HG02852 (cell line): Measurements from ENCODE around the gene COX4I2.
"Not testable (repeated sequence)": the region's sequence is repeated elsewhere in the genome, so short reads cannot be mapped to it uniquely, and the experiment has no call there.

Experiments used
- ATAC-seq: cut with Tn5 transposase; IDR thresholded peaks from one replicate; pipeline ENCODE4 v1.9.1; 2021; ENCODE audit warnings: mild to moderate bottlenecking, moderate library complexity; ENCODE audit not compliant: unreplicated experiment

Gene COX4I2

DNA sequence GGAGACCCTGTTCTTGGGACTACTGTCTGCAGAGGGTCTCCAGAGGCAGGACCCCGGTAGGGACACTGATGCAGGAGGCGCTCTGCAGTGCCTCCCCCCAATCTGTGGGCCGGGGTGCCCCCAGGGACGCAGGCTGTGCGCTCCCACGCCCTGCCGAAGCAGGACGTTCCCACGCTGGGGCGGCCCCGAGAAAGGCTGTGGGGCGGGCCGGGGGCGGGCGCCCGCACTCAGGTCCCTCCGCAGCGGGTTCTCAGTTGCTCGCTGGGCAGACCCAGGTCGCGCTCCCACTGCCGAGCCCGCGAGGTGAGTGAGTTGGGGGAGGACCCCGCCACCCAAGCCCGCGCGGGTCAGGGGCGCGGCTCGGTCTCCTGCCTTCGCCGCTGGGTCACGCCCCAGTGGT, at the start of gene COX4I2:
Gene COX4I2, plus strand, starts transcription at position 253 of the 400 bp plus-strand sequence. CDS start 1,106 bp downstream, outside the sequence.
- ATAC-seq: no peak

GRCh38 chr20:31590717-31591225, 46.9 kb upstream of the COX4I2 start:
- ATAC-seq: no peak

- no peak for ATAC-seq
These were observed 44.3 kb upstream of the COX4I2 start for GRCh38 chr20:31593221-31594001.

DNA sequence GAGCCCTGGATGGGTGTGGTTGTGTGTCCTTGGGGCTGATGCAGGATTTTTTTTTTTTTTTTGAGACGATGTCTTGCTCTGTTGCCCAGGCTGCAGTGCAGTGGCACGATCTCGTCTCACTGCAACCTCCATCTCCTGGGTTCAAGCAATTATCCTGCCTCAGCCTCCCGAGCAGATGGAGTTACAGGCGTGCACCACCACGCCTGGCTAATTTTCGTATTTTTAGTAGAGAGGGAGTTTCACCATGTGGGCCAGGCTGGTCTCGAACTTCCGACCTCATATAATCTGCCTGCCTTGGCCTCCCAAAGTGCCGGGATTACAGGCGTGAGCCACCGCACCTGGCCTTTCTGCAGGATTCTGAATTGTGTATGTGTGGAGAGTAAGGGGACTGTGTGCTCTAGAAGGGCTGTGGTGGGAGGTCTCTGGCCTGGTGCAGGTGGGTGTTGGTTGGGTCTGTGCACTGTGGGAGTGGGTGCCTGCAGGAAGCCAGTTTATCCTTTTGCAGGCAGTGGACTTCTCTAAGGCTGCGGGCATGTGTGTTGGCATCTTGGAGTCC, 43.6 kb upstream of the COX4I2 start:
- ATAC-seq: no peak

DNA sequence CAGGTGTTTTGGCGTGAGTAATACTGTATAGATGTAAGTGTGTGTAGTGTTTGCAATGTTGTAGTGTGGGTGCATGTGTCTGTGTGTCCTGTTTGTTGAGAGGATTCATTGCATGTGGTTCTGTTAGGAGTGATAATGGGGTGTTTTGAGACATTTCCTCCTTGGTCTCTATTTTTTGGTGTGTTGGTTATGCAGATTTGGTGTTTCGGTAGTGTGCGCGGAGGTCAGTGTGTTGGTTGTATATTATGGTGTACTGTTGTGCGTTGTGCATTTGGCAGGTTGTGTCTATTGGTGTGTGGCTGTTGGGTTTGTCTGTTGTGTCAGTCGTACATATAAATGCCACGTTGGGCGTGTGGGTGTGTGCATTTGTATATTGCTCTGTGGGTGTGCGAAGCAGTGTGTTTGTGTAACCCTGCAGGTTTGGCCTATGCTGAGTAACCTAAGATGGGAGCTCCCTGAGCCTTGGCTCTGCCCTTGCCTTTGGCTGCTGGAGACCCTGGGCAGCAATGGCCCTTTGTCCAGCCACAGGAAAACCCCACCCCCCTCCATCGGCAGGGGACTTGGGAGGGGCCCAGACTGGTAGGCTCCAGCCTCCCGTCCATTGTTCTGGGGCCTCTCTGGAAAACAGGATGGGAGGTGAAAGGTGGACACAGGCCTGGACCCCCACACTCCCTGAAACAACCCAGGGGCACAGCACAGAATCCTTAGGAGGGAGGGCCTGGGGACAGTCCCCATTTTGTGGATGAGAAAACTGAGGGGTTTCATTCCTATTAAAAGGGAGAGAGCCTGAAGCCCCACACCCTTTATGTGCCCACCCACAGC, 42.9 kb upstream of the COX4I2 start:
- no peak for ATAC-seq

- ATAC-seq: no peak
These were observed 42.4 kb upstream of the COX4I2 start for GRCh38 chr20:31595380-31595653.

DNA sequence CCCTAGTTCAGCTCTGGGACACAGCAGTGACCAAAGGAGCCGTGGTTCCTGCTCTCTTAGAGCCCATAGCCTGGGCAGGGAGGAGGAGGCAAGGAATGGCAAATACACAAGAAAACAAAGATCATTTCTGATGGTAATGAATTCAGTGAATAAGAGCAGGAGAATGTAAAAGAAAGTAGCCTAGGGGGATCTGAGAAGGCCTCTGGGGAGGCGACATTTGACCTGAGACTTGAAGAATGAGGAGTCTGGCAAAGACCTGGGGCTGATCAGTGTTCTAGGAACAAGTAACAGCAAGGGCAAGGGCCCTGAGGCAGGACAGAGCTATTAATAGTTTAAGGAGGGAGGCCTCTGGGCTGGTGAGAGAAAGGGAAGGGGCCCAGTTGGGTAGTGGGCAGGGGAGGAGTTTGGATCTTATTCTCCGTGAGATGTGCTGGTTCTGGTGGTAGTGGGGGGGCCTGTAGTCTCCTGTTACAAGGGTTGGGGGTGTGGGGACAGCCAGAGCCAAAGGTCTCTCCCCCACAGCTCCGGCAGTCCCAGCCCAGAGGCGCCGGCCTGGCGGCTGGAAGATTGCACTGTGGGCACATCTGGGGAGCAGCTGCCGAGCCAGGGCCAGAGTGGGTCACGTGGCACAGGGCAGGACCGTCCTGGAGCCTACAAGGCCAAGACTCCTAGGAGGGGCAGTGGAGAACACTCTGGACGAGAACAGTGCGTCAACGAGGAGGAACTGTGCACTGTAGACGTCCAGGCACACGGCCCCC, 41.9 kb upstream of the COX4I2 start:
- ATAC-seq: no peak

DNA sequence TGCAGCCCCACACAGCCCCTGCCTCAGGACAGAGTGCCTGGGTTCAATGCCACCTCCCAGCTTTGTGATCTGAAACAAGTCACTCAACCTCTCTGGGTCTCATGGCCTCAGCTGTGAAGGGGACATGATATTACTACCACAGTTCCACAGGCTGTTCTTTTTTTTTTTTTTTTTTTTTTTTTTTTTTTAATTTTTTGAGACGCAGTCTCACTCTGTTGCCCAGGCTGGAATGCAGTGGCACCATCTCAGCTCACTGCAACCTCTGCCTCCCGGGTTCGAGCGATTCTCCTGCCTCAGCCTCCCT, 41.3 kb upstream of the COX4I2 start:
- ATAC-seq: not testable (repeated sequence)

GRCh38 chr20:31596831-31597480, 40.8 kb upstream of the COX4I2 start:
- no peak for ATAC-seq

DNA sequence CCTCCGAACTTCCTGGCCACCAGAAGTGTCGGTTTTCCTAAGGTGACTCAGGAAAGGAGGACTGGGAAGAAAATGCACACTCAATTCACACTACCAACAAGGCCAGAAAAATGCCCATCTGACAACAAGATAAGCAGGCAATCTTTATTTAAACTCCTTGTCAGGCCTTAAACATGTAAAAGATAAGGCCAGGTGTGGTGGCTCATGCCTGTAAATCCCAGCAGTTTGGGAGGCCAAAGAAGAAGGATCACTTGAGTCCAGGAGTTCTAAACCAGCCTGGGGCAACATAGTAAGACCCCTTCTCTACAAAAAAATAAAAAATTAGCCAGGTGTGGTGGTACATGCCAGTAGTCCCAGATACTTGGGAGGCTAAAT, 40.2 kb upstream of the COX4I2 start:
- ATAC-seq: no peak

DNA sequence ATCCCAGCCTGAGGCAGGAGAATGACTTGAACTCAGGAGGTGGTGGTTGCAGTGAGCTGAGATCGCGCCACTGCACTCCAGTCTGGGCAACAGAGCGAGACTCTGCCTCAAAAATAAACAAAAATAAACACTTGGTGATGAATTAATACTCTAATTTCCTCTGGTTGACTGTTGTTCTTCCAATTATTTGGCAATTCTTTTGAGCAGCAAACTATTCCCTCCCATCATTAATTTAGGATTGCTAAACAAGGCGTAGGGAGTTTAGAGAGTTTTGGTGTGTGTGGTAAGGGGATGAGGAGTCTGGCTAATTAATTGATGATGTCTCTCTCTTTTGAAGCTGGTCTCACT, 35.3 kb upstream of the COX4I2 start:
- ATAC-seq: no peak

DNA sequence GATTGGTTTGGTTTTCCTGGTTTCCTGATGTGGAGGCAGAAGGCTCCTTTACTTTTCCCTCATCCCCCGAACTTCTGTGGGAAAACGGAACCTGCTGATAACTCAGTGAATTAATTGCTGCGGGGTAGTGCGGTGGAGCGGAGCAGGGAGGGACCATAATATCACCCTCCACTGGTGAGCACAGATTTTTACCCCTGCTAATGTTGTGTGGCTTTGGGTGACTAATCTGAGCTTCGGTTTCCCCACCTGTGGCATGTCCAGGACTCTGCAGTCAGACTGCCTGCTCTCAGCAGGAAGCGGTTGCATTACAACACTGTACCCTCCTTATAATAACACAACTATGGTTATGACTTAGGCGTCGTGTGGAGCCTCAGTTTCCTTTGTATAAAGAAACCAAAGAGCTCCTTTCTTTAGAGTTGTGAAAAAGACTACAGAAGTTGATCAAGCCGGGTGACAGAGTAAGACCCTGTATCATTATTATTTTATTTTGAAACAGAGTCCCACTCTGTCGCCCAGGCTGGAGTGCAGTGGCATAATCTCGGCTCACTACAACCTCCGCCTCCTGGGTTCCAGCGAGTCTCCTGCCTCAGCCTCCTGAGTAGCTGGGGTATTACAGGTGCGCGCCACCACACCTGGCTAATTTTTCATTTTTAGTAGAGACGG, 34.8 kb upstream of the COX4I2 start:
- ATAC-seq: peak; percentile 67

DNA sequence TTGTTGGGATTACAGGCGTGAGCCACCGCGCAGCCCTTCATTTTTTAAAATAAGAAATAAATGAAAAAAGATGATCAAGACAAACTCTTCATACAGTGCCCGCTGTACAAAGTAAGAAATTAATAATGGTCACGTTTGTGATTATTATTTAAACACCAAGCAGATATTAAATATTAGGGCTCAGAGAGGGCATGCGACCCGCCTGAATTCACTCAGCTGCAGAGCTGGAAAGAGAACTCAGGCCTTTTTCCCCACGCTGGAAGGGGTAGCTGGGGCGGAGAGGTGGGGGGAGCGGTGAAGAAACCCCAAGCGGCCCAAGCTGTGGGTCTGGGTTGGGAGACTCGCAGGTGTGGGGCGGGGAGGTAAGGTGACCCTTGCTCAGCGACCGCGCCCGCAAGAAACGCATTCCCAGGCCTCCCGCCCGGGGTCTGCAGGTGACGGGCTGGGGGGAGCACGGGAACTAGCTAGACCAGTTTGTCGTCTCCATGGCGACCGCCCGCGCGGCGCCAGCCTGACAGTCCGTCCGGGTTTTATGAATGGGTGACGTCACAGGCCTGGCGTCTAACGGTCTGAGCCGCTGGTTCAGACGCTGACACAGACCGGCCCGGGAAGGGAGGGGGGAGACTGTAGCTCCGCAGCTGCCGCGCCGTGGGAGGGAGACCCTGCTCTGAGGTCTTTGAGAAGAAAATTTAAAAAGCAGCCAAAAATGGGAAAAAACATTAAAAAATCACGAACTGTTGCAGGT, 33.7 kb upstream of the COX4I2 start:
- peak; percentile 41 for ATAC-seq

- ATAC-seq: no peak
These were observed 33.1 kb upstream of the COX4I2 start for GRCh38 chr20:31604567-31605030.

GRCh38 chr20:31605031-31605901, 32.4 kb upstream of the COX4I2 start, which contains the start of gene ID1:
ID1 (plus strand) TSS chr20:31605289; CDS start chr20:31605388, 99 bp downstream.
- peak; percentile 85 for ATAC-seq

GRCh38 chr20:31605902-31606803, 31.6 kb upstream of the COX4I2 start:
- no peak for ATAC-seq

GRCh38 chr20:31606804-31607639, 30.7 kb upstream of the COX4I2 start:
- no peak for ATAC-seq
